ENCODE data around the gene MRPS34. TPM values are rescaled to one million over a fixed set of nuclear protein-coding genes. Genes with fewer than 3 reads are reported as not detected.

Gene MRPS34
- total and polyA plus RNA-seq, 4 donors: 42.4 to 100 (median 58.7) TPM

DNA sequence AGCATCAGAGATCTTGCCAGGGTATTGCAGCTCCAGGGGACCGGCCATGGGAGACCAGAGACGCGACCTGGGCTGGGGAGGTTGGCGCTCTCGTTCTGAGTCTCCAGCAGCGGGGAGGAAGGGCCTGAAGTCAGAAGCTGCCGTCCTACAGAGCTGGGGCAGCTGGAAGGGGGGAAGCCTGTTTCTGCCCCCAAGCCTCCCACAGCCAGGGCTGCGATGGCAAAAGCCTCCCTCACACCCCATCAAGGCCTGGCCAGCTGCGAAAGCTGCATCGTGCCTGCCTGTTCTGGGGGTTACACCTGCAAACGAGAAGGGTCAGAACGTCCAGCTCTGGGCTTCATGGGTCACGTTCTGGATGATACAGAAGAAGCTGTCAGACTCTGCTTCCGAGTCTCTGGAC is 40.9 kb downstream of the MRPS34 start:
- Histone ChIP-seq H3K9me3 (ENCODE audit: control insufficient read depth in 4 of 4, low read length in 3 of 4) (no peaks in the 10 kb centered on the region), H3K27me3 (ENCODE audit: control insufficient read depth in 4 of 4, insufficient read depth in 4 of 4, low read length in 3 of 4) (no peaks in the 10 kb centered on the region), H3K9ac (ENCODE audit: low read depth in 1 of 2, low read length in 2 of 2) (no peak overlapping the region), H3K36me3 (ENCODE audit: control insufficient read depth in 4 of 4, insufficient read depth in 3 of 4, low read depth in 1 of 4, low read length in 3 of 4) (peaks cover 0 to 53% (median 25%) of the 10 kb centered on the region in 4 donors), H3K27ac (ENCODE audit: low read depth in 1 of 2, low read length in 2 of 2) (no peak overlapping the region), H3K4me1 (ENCODE audit: control insufficient read depth in 4 of 4, insufficient read depth in 4 of 4, low read length in 3 of 4) (no peaks in the 10 kb centered on the region), H3K4me3 (ENCODE audit: low read depth in 1 of 3, low read length in 3 of 3) (no peak overlapping the region)
- no peak for TF ChIP-seq EGR1 (IDR thresholded peaks at IDR 0.05; ENCODE audit: low read depth in 2 of 2)
- no peak for TF ChIP-seq FOXA1 (IDR thresholded peaks at IDR 0.05)
- TF ChIP-seq SP1 (IDR thresholded peaks at IDR 0.05): no peak
- TF ChIP-seq, protein P1, sequence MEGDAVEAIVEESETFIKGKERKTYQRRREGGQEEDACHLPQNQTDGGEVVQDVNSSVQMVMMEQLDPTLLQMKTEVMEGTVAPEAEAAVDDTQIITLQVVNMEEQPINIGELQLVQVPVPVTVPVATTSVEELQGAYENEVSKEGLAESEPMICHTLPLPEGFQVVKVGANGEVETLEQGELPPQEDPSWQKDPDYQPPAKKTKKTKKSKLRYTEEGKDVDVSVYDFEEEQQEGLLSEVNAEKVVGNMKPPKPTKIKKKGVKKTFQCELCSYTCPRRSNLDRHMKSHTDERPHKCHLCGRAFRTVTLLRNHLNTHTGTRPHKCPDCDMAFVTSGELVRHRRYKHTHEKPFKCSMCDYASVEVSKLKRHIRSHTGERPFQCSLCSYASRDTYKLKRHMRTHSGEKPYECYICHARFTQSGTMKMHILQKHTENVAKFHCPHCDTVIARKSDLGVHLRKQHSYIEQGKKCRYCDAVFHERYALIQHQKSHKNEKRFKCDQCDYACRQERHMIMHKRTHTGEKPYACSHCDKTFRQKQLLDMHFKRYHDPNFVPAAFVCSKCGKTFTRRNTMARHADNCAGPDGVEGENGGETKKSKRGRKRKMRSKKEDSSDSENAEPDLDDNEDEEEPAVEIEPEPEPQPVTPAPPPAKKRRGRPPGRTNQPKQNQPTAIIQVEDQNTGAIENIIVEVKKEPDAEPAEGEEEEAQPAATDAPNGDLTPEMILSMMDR (IDR thresholded peaks at IDR 0.05; ENCODE audit: low read depth, low read length, missing input control): no peak
- no peak for TF ChIP-seq HNF4G (IDR thresholded peaks at IDR 0.05)
- TF ChIP-seq, protein P2, sequence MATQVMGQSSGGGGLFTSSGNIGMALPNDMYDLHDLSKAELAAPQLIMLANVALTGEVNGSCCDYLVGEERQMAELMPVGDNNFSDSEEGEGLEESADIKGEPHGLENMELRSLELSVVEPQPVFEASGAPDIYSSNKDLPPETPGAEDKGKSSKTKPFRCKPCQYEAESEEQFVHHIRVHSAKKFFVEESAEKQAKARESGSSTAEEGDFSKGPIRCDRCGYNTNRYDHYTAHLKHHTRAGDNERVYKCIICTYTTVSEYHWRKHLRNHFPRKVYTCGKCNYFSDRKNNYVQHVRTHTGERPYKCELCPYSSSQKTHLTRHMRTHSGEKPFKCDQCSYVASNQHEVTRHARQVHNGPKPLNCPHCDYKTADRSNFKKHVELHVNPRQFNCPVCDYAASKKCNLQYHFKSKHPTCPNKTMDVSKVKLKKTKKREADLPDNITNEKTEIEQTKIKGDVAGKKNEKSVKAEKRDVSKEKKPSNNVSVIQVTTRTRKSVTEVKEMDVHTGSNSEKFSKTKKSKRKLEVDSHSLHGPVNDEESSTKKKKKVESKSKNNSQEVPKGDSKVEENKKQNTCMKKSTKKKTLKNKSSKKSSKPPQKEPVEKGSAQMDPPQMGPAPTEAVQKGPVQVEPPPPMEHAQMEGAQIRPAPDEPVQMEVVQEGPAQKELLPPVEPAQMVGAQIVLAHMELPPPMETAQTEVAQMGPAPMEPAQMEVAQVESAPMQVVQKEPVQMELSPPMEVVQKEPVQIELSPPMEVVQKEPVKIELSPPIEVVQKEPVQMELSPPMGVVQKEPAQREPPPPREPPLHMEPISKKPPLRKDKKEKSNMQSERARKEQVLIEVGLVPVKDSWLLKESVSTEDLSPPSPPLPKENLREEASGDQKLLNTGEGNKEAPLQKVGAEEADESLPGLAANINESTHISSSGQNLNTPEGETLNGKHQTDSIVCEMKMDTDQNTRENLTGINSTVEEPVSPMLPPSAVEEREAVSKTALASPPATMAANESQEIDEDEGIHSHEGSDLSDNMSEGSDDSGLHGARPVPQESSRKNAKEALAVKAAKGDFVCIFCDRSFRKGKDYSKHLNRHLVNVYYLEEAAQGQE (IDR thresholded peaks at IDR 0.05): no peak
- TF ChIP-seq YY1 (IDR thresholded peaks at IDR 0.05): no peak
- no peak for DNase-seq (ENCODE audit: low spot score)
- WGBS: 92% methylated on average over 14 of the region's 14 CpGs

DNA sequence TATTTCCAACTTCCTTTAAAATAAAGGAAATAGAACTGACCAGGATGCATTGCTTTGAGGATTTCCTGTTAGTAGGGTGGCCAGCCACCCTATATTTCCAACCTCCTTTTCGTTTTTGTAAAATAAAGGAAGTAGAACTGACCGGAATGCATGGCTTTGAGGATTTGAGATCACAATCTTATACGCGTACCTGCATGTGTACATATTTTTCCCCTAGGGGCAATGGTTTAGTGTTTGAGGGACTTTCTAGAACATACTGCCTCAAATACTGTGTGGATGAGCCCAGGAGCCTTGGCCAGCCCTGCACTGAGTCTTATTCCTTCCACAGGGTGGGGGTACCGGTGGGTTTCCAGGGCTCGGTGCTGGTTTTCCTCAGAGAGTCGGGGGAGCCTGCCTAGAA is 41.3 kb downstream of the MRPS34 start:
- Histone ChIP-seq H3K27me3 (ENCODE audit: control insufficient read depth in 4 of 4, insufficient read depth in 4 of 4, low read length in 3 of 4) (no peaks in the 10 kb centered on the region), H3K9ac (ENCODE audit: low read depth in 1 of 2, low read length in 2 of 2) (no peak overlapping the region), H3K4me1 (ENCODE audit: control insufficient read depth in 4 of 4, insufficient read depth in 4 of 4, low read length in 3 of 4) (no peaks in the 10 kb centered on the region), H3K9me3 (ENCODE audit: control insufficient read depth in 4 of 4, low read length in 3 of 4) (no peaks in the 10 kb centered on the region), H3K36me3 (ENCODE audit: control insufficient read depth in 4 of 4, insufficient read depth in 3 of 4, low read depth in 1 of 4, low read length in 3 of 4) (peaks cover 0 to 54% (median 26%) of the 10 kb centered on the region in 4 donors), H3K4me3 (ENCODE audit: low read depth in 1 of 3, low read length in 3 of 3) (no peak overlapping the region), H3K27ac (ENCODE audit: low read depth in 1 of 2, low read length in 2 of 2) (no peak overlapping the region)
- DNase-seq (ENCODE audit: low spot score): no peak
- WGBS: 74% methylated on average over 7 of the region's 7 CpGs
- no peak for TF ChIP-seq SP1 (IDR thresholded peaks at IDR 0.05)
- no peak for TF ChIP-seq EGR1 (IDR thresholded peaks at IDR 0.05; ENCODE audit: low read depth in 2 of 2)
- TF ChIP-seq TAF1 (conservative IDR thresholded peaks at IDR 0.05): no peak
- no peak for TF ChIP-seq FOXA1 (IDR thresholded peaks at IDR 0.05)
- TF ChIP-seq JUND (IDR thresholded peaks at IDR 0.05): no peak
- TF ChIP-seq, protein P3, sequence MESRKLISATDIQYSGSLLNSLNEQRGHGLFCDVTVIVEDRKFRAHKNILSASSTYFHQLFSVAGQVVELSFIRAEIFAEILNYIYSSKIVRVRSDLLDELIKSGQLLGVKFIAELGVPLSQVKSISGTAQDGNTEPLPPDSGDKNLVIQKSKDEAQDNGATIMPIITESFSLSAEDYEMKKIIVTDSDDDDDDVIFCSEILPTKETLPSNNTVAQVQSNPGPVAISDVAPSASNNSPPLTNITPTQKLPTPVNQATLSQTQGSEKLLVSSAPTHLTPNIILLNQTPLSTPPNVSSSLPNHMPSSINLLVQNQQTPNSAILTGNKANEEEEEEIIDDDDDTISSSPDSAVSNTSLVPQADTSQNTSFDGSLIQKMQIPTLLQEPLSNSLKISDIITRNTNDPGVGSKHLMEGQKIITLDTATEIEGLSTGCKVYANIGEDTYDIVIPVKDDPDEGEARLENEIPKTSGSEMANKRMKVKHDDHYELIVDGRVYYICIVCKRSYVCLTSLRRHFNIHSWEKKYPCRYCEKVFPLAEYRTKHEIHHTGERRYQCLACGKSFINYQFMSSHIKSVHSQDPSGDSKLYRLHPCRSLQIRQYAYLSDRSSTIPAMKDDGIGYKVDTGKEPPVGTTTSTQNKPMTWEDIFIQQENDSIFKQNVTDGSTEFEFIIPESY (IDR thresholded peaks at IDR 0.05): no peak

DNA sequence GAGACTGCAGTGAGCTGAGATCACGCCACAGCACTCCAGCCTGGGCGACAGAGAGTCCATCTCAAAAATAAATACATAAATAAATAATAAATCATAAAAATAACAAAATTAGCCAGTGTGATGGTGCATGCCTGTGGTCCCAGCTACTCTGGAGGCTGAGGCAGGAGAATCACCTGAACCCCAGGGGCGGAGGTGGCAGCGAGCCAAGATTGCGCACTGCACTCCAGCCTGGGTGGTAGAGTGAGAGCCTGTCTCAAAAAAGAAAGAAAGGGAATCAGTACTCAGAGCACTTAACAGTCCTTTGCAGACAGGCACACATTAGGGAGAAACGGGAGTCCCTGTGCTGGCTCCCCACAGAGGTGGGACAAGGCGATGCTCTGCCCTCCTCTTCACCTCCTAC is 41.9 kb downstream of the MRPS34 start:
- Histone ChIP-seq H3K4me1 (ENCODE audit: control insufficient read depth in 4 of 4, insufficient read depth in 4 of 4, low read length in 3 of 4) (no peaks in the 10 kb centered on the region), H3K27ac (ENCODE audit: low read depth in 1 of 2, low read length in 2 of 2) (no peak overlapping the region), H3K36me3 (ENCODE audit: control insufficient read depth in 4 of 4, insufficient read depth in 3 of 4, low read depth in 1 of 4, low read length in 3 of 4) (peaks cover 0 to 60% (median 28%) of the 10 kb centered on the region in 4 donors), H3K4me3 (ENCODE audit: low read depth in 1 of 3, low read length in 3 of 3) (no peak overlapping the region), H3K9me3 (ENCODE audit: control insufficient read depth in 4 of 4, low read length in 3 of 4) (no peaks in the 10 kb centered on the region), H3K27me3 (ENCODE audit: control insufficient read depth in 4 of 4, insufficient read depth in 4 of 4, low read length in 3 of 4) (no peaks in the 10 kb centered on the region), H3K9ac (ENCODE audit: low read depth in 1 of 2, low read length in 2 of 2) (no peak overlapping the region)
- 94% methylated on average over 7 of the region's 7 CpGs for WGBS
- DNase-seq (ENCODE audit: low spot score): no peak
- TF ChIP-seq NR2F2 (IDR thresholded peaks at IDR 0.05) (no peak), SP1 (IDR thresholded peaks at IDR 0.05) (no peak), HNF4G (IDR thresholded peaks at IDR 0.05) (no peak), EGR1 (IDR thresholded peaks at IDR 0.05; ENCODE audit: low read depth in 2 of 2) (no peak), FOXA1 (IDR thresholded peaks at IDR 0.05) (no peak), HNF4A (conservative IDR thresholded peaks at IDR 0.05) (no peak), JUND (IDR thresholded peaks at IDR 0.05) (no peak)
- TF ChIP-seq, protein P2 (IDR thresholded peaks at IDR 0.05): no peak
- TF ChIP-seq, protein P1 (IDR thresholded peaks at IDR 0.05; ENCODE audit: low read depth, low read length, missing input control): no peak

All from liver (tissue), 9 donors.